Neuron (in vitro differentiated cells): ENCODE measurements around the gene KCNAB2.

ENCODE experiments used
- H2AFZ ChIP-seq: one replicate; pipeline ENCODE4 v1.6.1; 2013; ENCODE audit warnings: low read depth, mild to moderate bottlenecking, inconsistent platforms, low read length, moderate library complexity
- H3K27me3 ChIP-seq: one replicate; pipeline ENCODE4 v1.6.1; 2013; ENCODE audit warnings: low read length; ENCODE audit not compliant: insufficient read depth
- H3K36me3 ChIP-seq: one replicate; pipeline ENCODE4 v1.6.1; 2013; ENCODE audit warnings: low read length; ENCODE audit not compliant: insufficient read depth
- H3K4me1 ChIP-seq: one replicate; pipeline ENCODE4 v1.6.1; 2013; ENCODE audit warnings: low read length; ENCODE audit not compliant: insufficient read depth
- H3K4me3 ChIP-seq: 2 replicates; pipeline ENCODE4 v1.5.1; 2013; ENCODE audit warnings: mild to moderate bottlenecking, low read length, moderate library complexity
- H3K9me3 ChIP-seq: one replicate; pipeline ENCODE4 v1.6.1; 2013; ENCODE audit warnings: low read length

Gene KCNAB2

GRCh38 chr1:6124746-6125365 is 79.2 kb downstream of the KCNAB2 start:
- no peaks in the 10 kb centered on the region for H3K36me3 ChIP-seq
- H3K27me3 ChIP-seq, result peaks cover 28% of the 10 kb centered on the region
- peaks cover 2% of the 10 kb centered on the region for H3K9me3 ChIP-seq
- H2AFZ ChIP-seq, result no peak overlapping the region
- H3K4me3 ChIP-seq, result no peak overlapping the region
- no peaks in the 10 kb centered on the region for H3K4me1 ChIP-seq

- Histone ChIP-seq H3K36me3 (no peaks in the 10 kb centered on the region), H3K9me3 (peaks cover 2% of the 10 kb centered on the region), H3K27me3 (peaks cover 28% of the 10 kb centered on the region), H3K4me3 (no peak overlapping the region), H3K4me1 (no peaks in the 10 kb centered on the region), H2AFZ (no peak overlapping the region)
Measured at GRCh38 chr1:6125366-6125765, 79.7 kb downstream of the KCNAB2 start.

- Histone ChIP-seq H2AFZ (no peak overlapping the region), H3K36me3 (no peaks in the 10 kb centered on the region), H3K4me3 (no peak overlapping the region), H3K9me3 (peaks cover 2% of the 10 kb centered on the region), H3K27me3 (peaks cover 33% of the 10 kb centered on the region), H3K4me1 (no peaks in the 10 kb centered on the region)
Measured at GRCh38 chr1:6126028-6126427, 80.3 kb downstream of the KCNAB2 start.

GRCh38 chr1:6126521-6127067 is 80.9 kb downstream of the KCNAB2 start:
- H3K4me1 ChIP-seq, result no peaks in the 10 kb centered on the region
- no peak overlapping the region for H2AFZ ChIP-seq
- no peaks in the 10 kb centered on the region for H3K36me3 ChIP-seq
- no peak overlapping the region for H3K4me3 ChIP-seq
- H3K27me3 ChIP-seq, result peaks cover 32% of the 10 kb centered on the region
- H3K9me3 ChIP-seq, result peaks cover 2% of the 10 kb centered on the region

- Histone ChIP-seq H3K4me1 (no peaks in the 10 kb centered on the region), H3K4me3 (no peak overlapping the region), H3K27me3 (peaks cover 25% of the 10 kb centered on the region), H2AFZ (no peak overlapping the region), H3K36me3 (no peaks in the 10 kb centered on the region), H3K9me3 (peaks cover 2% of the 10 kb centered on the region)
Measured at GRCh38 chr1:6127587-6128163, 82.0 kb downstream of the KCNAB2 start.

GRCh38 chr1:6128276-6129081 is 82.8 kb downstream of the KCNAB2 start:
- peaks cover 2% of the 10 kb centered on the region for H3K9me3 ChIP-seq
- peaks cover 25% of the 10 kb centered on the region for H3K27me3 ChIP-seq
- no peaks in the 10 kb centered on the region for H3K4me1 ChIP-seq
- no peak overlapping the region for H2AFZ ChIP-seq
- H3K36me3 ChIP-seq, result no peaks in the 10 kb centered on the region
- H3K4me3 ChIP-seq, result no peak overlapping the region

- peaks cover 2% of the 10 kb centered on the region for H3K9me3 ChIP-seq
- H3K27me3 ChIP-seq, result peaks cover 25% of the 10 kb centered on the region
- no peaks in the 10 kb centered on the region for H3K4me1 ChIP-seq
- no peak overlapping the region for H2AFZ ChIP-seq
- no peak overlapping the region for H3K4me3 ChIP-seq
- H3K36me3 ChIP-seq, result no peaks in the 10 kb centered on the region
Measured at GRCh38 chr1:6129313-6129712, 83.6 kb downstream of the KCNAB2 start.

- Histone ChIP-seq H3K4me3 (no peak overlapping the region), H3K36me3 (no peaks in the 10 kb centered on the region), H2AFZ (no peak overlapping the region), H3K27me3 (peaks cover 21% of the 10 kb centered on the region), H3K9me3 (peaks cover 2% of the 10 kb centered on the region), H3K4me1 (no peaks in the 10 kb centered on the region)
Measured at GRCh38 chr1:6130036-6130435, 84.3 kb downstream of the KCNAB2 start.

GRCh38 chr1:6130596-6130995 is 84.9 kb downstream of the KCNAB2 start:
- Histone ChIP-seq H3K4me3 (no peak overlapping the region), H3K4me1 (no peaks in the 10 kb centered on the region), H3K36me3 (no peaks in the 10 kb centered on the region), H2AFZ (no peak overlapping the region), H3K9me3 (peaks cover 3% of the 10 kb centered on the region), H3K27me3 (peaks cover 16% of the 10 kb centered on the region)

- Histone ChIP-seq H3K4me1 (no peaks in the 10 kb centered on the region), H2AFZ (no peak overlapping the region), H3K9me3 (peaks cover 3% of the 10 kb centered on the region), H3K36me3 (no peaks in the 10 kb centered on the region), H3K4me3 (no peak overlapping the region), H3K27me3 (peaks cover 11% of the 10 kb centered on the region)
Measured at GRCh38 chr1:6131561-6131960, 85.9 kb downstream of the KCNAB2 start.

GRCh38 chr1:6133146-6133895 is 87.6 kb downstream of the KCNAB2 start:
- no peak overlapping the region for H2AFZ ChIP-seq
- H3K27me3 ChIP-seq, result peaks cover 10% of the 10 kb centered on the region
- H3K36me3 ChIP-seq, result no peaks in the 10 kb centered on the region
- H3K9me3 ChIP-seq, result peaks cover 2% of the 10 kb centered on the region
- H3K4me1 ChIP-seq, result no peaks in the 10 kb centered on the region
- H3K4me3 ChIP-seq, result no peak overlapping the region

GRCh38 chr1:6134206-6134605 is 88.5 kb downstream of the KCNAB2 start:
- Histone ChIP-seq H2AFZ (no peak overlapping the region), H3K4me3 (no peak overlapping the region), H3K9me3 (peaks cover 2% of the 10 kb centered on the region), H3K36me3 (no peaks in the 10 kb centered on the region), H3K27me3 (peaks cover 15% of the 10 kb centered on the region), H3K4me1 (no peaks in the 10 kb centered on the region)
